ACC112 (cell line): ENCODE results near the gene INPP1.

Experiments used
- H2AFZ ChIP-seq: fragments of 200-600 bp; sonication (generic); one replicate; pipeline ENCODE4 v1.6.0; 2017; ENCODE audit warnings: antibody characterized with exemption, low read length; ENCODE audit not compliant: unreplicated experiment
- H3K27ac ChIP-seq: fragments of 200-600 bp; sonication (generic); 2 replicates; pipeline ENCODE4 v1.5.1; 2014; ENCODE audit warnings: low read depth, mild to moderate bottlenecking, antibody characterized with exemption, low read length, moderate library complexity
- H3K27me3 ChIP-seq: fragments of 200-600 bp; sonication (generic); 2 replicates; pipeline ENCODE4 v1.6.1; 2014; ENCODE audit warnings: mild to moderate bottlenecking, antibody characterized with exemption, low read length, moderate library complexity, mixed read lengths; ENCODE audit not compliant: insufficient read depth
- H3K36me3 ChIP-seq: fragments of 200-600 bp; sonication (generic); 2 replicates; pipeline ENCODE4 v1.6.1; 2016; ENCODE audit warnings: mild to moderate bottlenecking, antibody characterized with exemption, low read length, moderate library complexity, mixed read lengths; ENCODE audit not compliant: insufficient read depth
- H3K4me1 ChIP-seq: fragments of 200-600 bp; sonication (generic); one replicate; pipeline ENCODE4 v1.6.1; 2016; ENCODE audit warnings: low read length, mixed read lengths; ENCODE audit not compliant: insufficient read depth, unreplicated experiment, control insufficient read depth
- H3K4me3 ChIP-seq: fragments of 200-600 bp; sonication (generic); 2 replicates; pipeline ENCODE4 v1.5.1; 2014; ENCODE audit warnings: mild to moderate bottlenecking, low read depth, low read length
- H3K79me2 ChIP-seq: fragments of 200-600 bp; sonication (generic); one replicate; pipeline ENCODE4 v1.6.0; 2016; ENCODE audit warnings: low read length; ENCODE audit not compliant: control insufficient read depth, unreplicated experiment, insufficient read depth

The INPP1 gene

DNA sequence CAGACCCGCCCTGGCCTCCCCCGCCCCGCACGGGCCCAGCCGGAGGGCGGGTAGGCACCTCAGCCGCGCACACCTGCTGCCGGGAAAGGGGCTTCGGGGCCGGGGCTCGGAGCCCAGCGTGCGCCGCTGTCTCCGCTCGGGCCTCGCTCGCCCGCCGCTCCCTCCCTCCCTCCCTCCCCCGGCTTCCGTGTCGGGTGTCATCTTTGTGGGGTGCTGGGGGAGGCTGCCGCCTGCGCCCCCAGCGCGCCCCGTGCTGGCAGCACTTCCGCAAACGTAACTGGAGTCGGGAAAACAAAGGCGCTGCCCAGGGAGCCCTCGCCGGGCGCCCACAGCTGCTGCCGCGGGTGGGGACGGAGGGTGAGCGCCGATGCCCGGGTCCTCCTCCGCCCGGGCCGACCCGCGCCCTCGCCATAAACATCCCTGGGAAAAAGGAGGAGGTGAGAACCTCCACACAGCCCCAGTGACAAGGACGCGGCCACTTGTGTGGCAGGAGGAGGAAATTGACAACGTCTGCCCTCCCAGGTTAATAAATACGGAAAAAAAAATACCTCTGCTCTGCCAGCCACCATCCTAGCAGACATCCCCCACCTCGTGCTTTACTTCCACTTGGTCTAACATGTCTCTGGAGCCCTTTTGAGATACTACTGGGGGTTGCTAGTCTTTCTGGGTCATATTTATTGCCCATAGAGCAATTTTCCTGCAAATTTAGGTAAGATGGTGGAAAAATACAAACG, 65.3 kb downstream of the INPP1 start:
- Histone ChIP-seq H3K27ac (no peak overlapping the region), H3K36me3 (no peaks in the 10 kb centered on the region), H3K4me3 (peak overlapping the region; percentile 87), H3K27me3 (peaks cover 28% of the 10 kb centered on the region), H3K4me1 (no peaks in the 10 kb centered on the region), H2AFZ (peak overlapping the region; percentile 74), H3K79me2 (no peaks in the 10 kb centered on the region)

DNA sequence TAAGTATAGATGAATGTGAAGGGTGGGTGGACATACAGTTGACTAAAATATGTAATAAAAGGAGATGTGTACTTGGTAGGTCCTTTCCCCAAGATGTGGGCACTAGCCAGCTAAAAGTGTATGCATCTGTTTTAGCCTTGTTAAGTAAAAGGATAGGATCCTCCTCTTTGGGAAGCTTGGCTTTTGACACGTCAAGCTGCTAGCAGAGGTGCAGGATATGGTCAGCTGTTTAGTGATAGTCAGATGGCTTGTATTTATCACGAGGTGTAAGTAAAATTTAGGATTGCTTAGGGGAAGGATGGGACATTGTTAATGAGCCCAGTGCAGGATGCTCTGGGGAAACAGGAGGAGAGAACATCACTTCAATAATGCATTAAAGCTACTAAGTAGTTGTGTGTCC, 66.2 kb downstream of the INPP1 start:
- H3K27me3 ChIP-seq, result peaks cover 28% of the 10 kb centered on the region

DNA sequence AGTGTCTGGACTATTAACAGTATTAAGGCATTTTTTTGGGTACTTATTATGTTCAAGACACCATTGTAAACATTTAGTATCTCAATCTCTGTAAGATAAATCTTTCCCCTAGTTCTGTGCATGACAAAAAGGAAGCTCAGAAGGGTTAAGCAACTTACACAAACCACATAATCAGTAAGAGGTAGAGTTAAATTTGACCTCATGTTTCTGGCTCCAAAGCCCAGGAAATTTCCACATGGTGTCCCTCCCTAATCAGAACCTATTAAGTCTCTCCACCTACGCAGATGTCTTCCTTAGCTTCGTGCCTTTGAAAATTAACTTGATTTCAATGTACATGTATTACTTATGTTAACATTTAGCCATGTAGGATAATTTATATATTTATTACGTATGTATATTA, 66.8 kb downstream of the INPP1 start:
- peaks cover 28% of the 10 kb centered on the region for H3K27me3 ChIP-seq
- no peak overlapping the region for H2AFZ ChIP-seq
- no peak overlapping the region for H3K27ac ChIP-seq
- H3K79me2 ChIP-seq, result no peaks in the 10 kb centered on the region
- no peaks in the 10 kb centered on the region for H3K4me1 ChIP-seq
- no peak overlapping the region for H3K4me3 ChIP-seq
- H3K36me3 ChIP-seq, result no peaks in the 10 kb centered on the region

More for the DNA sequence above, 66.2 kb downstream of the INPP1 start:
- H3K4me1 ChIP-seq, result no peaks in the 10 kb centered on the region
- peak overlapping the region; percentile 87; the same call in 1 of the 2 replicates for H3K4me3 ChIP-seq
- H3K36me3 ChIP-seq, result no peaks in the 10 kb centered on the region
- no peak overlapping the region for H3K27ac ChIP-seq
- no peak overlapping the region for H2AFZ ChIP-seq
- H3K79me2 ChIP-seq, result no peaks in the 10 kb centered on the region

DNA sequence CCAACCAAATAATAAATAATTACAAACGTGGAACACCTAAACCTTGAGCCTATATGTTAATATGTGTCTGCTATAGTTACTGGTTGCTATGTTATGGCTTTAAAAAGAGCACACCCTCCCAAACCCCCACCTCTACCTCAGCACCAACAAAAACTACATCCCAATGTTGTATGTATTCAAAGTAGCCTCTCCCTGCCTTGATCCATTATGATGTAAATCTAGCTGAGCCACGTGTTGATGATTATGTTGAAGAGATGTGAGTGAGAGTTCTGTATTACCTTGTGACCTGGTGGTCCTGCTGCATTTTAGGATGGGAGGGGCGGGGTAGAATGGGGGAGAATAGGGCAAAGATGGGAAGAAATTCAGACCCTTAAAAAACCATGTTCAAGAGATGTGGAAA, 69.6 kb downstream of the INPP1 start:
- Histone ChIP-seq H3K27me3 (peaks cover 15% of the 10 kb centered on the region; the same call in 1 of the 2 replicates), H2AFZ (no peak overlapping the region), H3K4me1 (no peaks in the 10 kb centered on the region), H3K36me3 (no peaks in the 10 kb centered on the region), H3K79me2 (no peaks in the 10 kb centered on the region), H3K27ac (no peak overlapping the region), H3K4me3 (no peak overlapping the region)

DNA sequence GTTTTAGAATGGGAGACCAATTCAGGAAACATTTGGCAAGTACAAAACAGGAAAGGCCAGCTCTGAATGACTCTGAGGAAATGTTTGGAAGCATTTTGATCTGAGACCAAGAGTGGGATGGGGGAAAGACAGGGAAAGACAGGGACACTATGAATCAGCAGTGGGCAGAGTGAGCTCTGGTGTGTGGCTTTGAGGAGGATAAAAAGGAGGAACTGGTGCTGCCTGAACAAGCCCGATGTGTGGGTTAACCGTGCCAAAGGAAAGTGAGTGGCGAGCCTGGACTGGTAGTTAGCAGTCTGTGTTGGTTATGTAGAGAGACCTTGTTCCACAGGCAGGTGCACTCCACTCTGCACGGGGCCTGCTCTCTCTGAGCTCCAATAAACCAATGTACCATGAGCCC, 70.0 kb downstream of the INPP1 start:
- Histone ChIP-seq H3K27ac (no peak overlapping the region), H3K4me1 (no peaks in the 10 kb centered on the region), H3K36me3 (no peaks in the 10 kb centered on the region), H3K27me3 (peaks cover 15% of the 10 kb centered on the region; the same call in 1 of the 2 replicates), H2AFZ (no peak overlapping the region), H3K4me3 (no peak overlapping the region), H3K79me2 (no peaks in the 10 kb centered on the region)

DNA sequence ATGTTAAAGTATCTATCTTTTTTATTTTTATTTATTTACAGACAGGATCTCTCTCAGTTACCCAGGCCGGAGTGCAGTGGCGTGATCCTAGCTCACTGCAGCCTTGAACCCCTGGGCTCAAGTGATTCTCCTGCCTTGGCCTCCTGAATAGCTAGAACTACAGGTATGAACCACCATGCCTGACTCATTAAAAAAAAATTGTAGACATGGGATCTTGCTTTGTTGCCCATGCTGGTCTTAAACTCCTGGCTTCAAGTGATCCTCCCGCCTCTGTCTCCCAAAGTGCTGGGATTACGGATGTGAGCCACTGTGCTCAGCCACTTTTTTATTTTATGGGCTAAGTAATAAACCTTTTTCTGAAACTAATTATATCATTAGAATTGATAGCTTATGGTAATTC, 71.9 kb downstream of the INPP1 start:
- no peaks in the 10 kb centered on the region for H3K79me2 ChIP-seq
- H3K36me3 ChIP-seq, result no peaks in the 10 kb centered on the region
- H3K4me1 ChIP-seq, result no peaks in the 10 kb centered on the region
- no peaks in the 10 kb centered on the region for H3K27me3 ChIP-seq
- no peak overlapping the region for H2AFZ ChIP-seq
- H3K4me3 ChIP-seq, result no peak overlapping the region
- H3K27ac ChIP-seq, result no peak overlapping the region

DNA sequence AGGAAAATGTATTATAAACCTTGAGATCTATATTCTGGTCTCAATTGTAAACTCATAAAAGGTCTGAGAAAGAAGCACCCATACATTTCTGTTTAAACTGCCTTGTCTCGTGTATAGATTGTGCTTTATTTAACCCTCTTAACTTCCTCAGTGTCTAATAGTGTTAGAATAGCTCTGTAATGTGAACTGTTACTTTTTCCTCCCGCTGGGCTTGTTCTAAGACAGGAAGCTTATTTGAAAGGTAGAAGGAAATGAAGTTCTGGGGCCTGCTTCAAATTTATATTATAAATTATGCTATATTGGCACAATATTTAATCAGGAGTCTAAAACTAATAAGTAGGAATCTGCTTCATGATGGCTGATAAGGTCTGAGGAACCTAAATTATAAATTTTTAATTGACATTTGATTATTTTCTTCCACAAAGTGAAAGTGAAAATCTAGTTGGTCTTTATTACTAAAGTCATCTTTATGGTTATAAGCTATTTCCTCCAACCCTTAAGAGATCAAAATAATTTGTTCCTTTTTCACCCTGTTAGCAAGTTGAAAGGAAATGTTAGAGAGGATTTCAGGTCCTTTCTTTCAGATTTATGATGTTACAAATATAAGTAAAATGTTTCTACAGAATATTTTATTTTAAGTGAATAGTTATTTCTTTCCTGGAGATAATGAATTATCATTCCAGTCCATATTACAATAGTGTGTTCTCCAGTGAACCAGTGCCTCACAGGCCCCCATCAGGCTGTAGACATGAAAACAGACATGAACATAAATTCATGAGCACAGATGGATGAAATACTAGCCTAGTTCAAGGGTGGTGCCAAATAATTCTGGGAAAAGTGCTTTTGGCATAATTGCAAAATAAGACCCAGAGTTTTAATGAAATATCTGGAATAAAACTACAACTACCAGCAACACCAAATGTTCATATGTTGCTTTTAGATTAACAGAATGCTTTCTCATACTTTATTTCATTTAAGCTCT, 72.7 kb downstream of the INPP1 start:
- peak overlapping the region; percentile 97 for H2AFZ ChIP-seq
- H3K79me2 ChIP-seq, result no peaks in the 10 kb centered on the region
- H3K36me3 ChIP-seq, result no peaks in the 10 kb centered on the region
- no peaks in the 10 kb centered on the region for H3K27me3 ChIP-seq
- H3K4me3 ChIP-seq, result 0 out of 2 replicates have a peak overlapping the region, but pooled peaks have one; percentile 29
- no peaks in the 10 kb centered on the region for H3K4me1 ChIP-seq
- H3K27ac ChIP-seq, result no peak overlapping the region

DNA sequence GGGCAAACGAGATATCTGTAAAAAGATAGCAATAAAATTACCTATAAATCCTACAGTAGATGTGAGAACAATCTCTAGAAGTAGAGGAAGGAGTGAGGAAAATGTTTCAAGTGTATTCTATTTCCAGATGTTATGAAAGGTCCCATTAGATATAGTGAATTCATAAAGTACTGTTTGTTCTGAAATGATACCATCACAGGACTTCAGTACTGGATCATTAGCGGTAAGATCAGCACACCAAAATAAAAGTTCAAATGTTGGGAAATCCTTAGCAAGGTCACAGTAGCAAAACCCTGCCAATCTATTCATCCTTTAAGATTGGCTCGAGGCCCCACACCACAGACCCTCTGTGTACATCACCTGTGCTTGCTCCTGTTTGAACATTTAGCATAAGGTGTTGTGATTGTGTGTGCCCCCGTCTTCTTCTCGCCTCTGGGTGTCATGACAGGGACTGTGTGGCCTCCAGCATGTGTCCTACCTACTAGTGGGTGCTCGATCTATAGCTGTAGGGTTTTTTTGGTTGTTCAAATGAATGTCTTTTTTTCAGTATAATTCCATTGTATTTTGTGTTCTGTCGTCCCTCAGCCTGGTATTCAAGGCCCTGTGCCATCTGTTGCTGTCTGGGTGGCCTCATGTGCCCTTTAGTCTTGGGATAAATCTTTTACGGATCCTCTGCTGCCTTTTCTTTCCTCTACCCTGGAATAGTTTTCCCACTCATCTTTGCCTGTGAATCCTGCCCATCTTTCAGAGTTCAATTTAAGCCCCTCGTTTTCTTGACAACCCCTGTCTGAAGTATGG, 73.9 kb downstream of the INPP1 start:
- Histone ChIP-seq H3K79me2 (no peaks in the 10 kb centered on the region), H3K4me3 (no peak overlapping the region), H3K27me3 (no peaks in the 10 kb centered on the region), H3K4me1 (no peaks in the 10 kb centered on the region), H2AFZ (no peak overlapping the region), H3K27ac (no peak overlapping the region), H3K36me3 (no peaks in the 10 kb centered on the region)

DNA sequence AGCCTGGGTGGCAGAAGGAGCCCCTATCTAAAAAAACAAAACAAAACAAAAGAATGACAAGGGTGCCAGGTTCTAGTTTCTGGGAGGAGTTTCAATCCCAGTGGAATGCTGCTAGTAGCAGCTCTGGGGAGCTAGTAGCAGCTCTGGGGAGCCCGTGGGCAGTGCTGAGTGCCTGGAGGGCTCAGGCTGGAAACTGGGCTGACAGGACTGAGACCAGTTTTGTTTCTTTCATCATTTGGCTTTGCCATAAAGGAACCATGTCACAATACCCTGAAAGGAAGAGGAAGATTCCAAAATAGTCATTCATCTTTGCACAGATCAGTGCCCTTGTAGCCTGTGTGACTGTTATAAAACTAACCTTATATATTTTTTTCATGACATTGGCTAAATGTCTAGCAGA, 75.3 kb downstream of the INPP1 start:
- Histone ChIP-seq H3K36me3 (no peaks in the 10 kb centered on the region), H3K4me1 (no peaks in the 10 kb centered on the region), H3K79me2 (no peaks in the 10 kb centered on the region), H2AFZ (no peak overlapping the region), H3K27ac (no peak overlapping the region), H3K27me3 (no peaks in the 10 kb centered on the region), H3K4me3 (no peak overlapping the region)

DNA sequence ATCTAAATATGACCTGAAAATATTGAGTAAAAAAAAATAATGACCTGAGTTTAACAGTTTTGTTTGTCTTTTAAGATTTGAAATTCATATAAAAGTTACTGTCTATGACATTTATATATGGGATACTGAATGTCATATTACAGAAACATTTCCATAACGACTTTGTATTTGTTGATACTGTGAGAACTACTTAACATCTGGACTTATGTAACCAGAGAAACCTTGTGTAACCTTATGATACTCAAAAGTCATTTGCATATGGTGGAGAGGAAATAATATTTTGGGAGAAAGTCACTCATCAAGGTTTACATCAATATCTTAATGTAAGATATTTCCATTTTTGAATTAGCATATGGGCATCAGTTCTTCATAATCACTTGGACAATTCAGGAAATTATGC, 77.4 kb downstream of the INPP1 start:
- Histone ChIP-seq H3K79me2 (no peaks in the 10 kb centered on the region), H3K4me3 (no peak overlapping the region), H2AFZ (no peak overlapping the region), H3K36me3 (no peaks in the 10 kb centered on the region), H3K27ac (no peak overlapping the region), H3K4me1 (no peaks in the 10 kb centered on the region), H3K27me3 (no peaks in the 10 kb centered on the region)
